SK-N-SH (cell line): ENCODE results near the gene HEMK1. TPM values are rescaled to one million over a fixed set of nuclear protein-coding genes. Genes with fewer than 3 reads are reported as not detected.

Experiments
- CTCF ChIA-PET: fragments of 300-600, 350-600 bp; formaldehyde crosslinking; extraction: SDS; loops from one replicate; lab custom pipeline; 2021; lab: Yijun Ruan, JAX
- POLR2A ChIA-PET: fragments of 350-600 bp; sonication (Branson Sonifier 250); formaldehyde crosslinking; extraction: SDS; loops from one replicate; lab custom pipeline; 2020; ENCODE audit warnings: antibody characterized with exemption, inconsistent platforms; lab: Yijun Ruan, JAX
- DNase-seq: peaks from one replicate; pipeline ENCODE4 v3.0.0; 2012
- H2AFZ ChIP-seq: fragments of 200-600 bp; sonication (generic); 2 replicates; pipeline ENCODE4 v1.8.1; 2016; ENCODE audit warnings: antibody characterized with exemption, mild to moderate bottlenecking, low read depth
- H3F3A ChIP-seq: fragments of 200-600 bp; sonication (generic); replicated peaks from 2 replicates; pipeline ENCODE3; 2016; ENCODE audit warnings: antibody characterized with exemption, mild to moderate bottlenecking; ENCODE audit not compliant: insufficient read depth
- H3K27ac ChIP-seq, 2 experiments: fragments of 200-500 bp in 1 of 2; fragments of 200-600 bp in 1 of 2; sonication (Bioruptor generic) in 1 of 2; sonication (generic), shearing (Covaris generic) in 1 of 2; 2 replicates each; pipeline versions ENCODE4 v1.5.1 to v1.6.1; 2014 to 2016; ENCODE audit warnings: low read depth in 2 of 2, inconsistent platforms in 1 of 2, low read length in 1 of 2, mild to moderate bottlenecking in 1 of 2, mixed read lengths in 1 of 2
- H3K27me3 ChIP-seq: fragments of 200-600 bp; sonication (generic), shearing (Covaris generic); 2 replicates; pipeline ENCODE4 v1.6.1; 2016; ENCODE audit warnings: mixed run types; ENCODE audit not compliant: insufficient read depth
- H3K36me3 ChIP-seq, 2 experiments: fragments of 200-500 bp in 1 of 2; fragments of 200-600 bp in 1 of 2; sonication (Bioruptor generic) in 1 of 2; sonication (generic) in 1 of 2; replicated peaks in 1 of 2; 2 replicates each; pipeline versions ENCODE3 to v1.5.1; 2014 to 2016; ENCODE audit warnings: low read length in 1 of 2, mild to moderate bottlenecking in 1 of 2; ENCODE audit not compliant: insufficient read depth in 2 of 2, control insufficient read depth in 1 of 2
- H3K4me1 ChIP-seq, 2 experiments: fragments of 200-500 bp in 1 of 2; fragments of 200-600 bp in 1 of 2; sonication (Bioruptor generic) in 1 of 2; sonication (generic), shearing (Covaris generic) in 1 of 2; 2 replicates each; pipeline versions ENCODE4 v1.5.1 to v1.6.1; 2014 to 2016; ENCODE audit warnings: low read depth in 1 of 2, low read length in 1 of 2, mixed run types in 1 of 2; ENCODE audit not compliant: insufficient read depth in 2 of 2, control insufficient read depth in 1 of 2
- H3K4me2 ChIP-seq: fragments of 200-600 bp; sonication (generic), shearing (Covaris generic); 2 replicates; pipeline ENCODE4 v1.6.1; 2017; ENCODE audit warnings: mixed run types
- H3K4me3 ChIP-seq, 2 experiments: fragments of 200-500 bp in 1 of 2; fragments of 200-600 bp in 1 of 2; sonication (Bioruptor generic) in 1 of 2; sonication (generic), shearing (Covaris generic) in 1 of 2; 2 replicates each; pipeline versions ENCODE4 v1.5.1 to v1.8.1; 2014 to 2016; ENCODE audit warnings: low read depth in 2 of 2, inconsistent platforms in 1 of 2, low read length in 1 of 2, mild to moderate bottlenecking in 1 of 2, mixed read lengths in 1 of 2, moderate library complexity in 1 of 2
- H3K79me2 ChIP-seq: fragments of 200-600 bp; sonication (generic); 2 replicates; pipeline ENCODE4 v1.8.1; 2017; ENCODE audit warnings: mild to moderate bottlenecking; ENCODE audit not compliant: insufficient read depth
- H3K9ac ChIP-seq: fragments of 200-600 bp; sonication (generic); 2 replicates; pipeline ENCODE4 v1.6.1; 2017; ENCODE audit warnings: mixed run types
- H3K9me2 ChIP-seq: fragments of 200-600 bp; sonication (generic); 2 replicates; pipeline ENCODE4 v1.6.1; 2017; ENCODE audit warnings: mixed run types
- H3K9me3 ChIP-seq: fragments of 200-600 bp; sonication (generic); 2 replicates; pipeline ENCODE4 v1.6.1; 2017; ENCODE audit warnings: mixed run types, mild to moderate bottlenecking, moderate library complexity
- H4K20me1 ChIP-seq: fragments of 200-600 bp; sonication (generic); 2 replicates; pipeline ENCODE4 v1.6.1; 2017; ENCODE audit warnings: mild to moderate bottlenecking, mixed run types; ENCODE audit not compliant: insufficient read depth
- EP300 ChIP-seq, 2 experiments: IDR thresholded peaks; 2 replicates each; pipeline versions ENCODE4 v1.4.0 to v1.6.1; 2012; ENCODE audit warnings: borderline replicate concordance in 1 of 2, low read depth in 1 of 2, low read length in 1 of 2
- EZH2phosphoT487 ChIP-seq: fragments of 200-600 bp; sonication (generic); IDR thresholded peaks from 2 replicates; pipeline ENCODE4 v1.6.1; 2017; ENCODE audit warnings: low read depth, mixed run types, mild to moderate bottlenecking, antibody characterized with exemption, moderate library complexity, borderline replicate concordance
- FOXM1 ChIP-seq: IDR thresholded peaks from 2 replicates; pipeline ENCODE4 v1.4.0; 2012; ENCODE audit warnings: low read depth, mild to moderate bottlenecking
- GATA2 ChIP-seq: sonication (generic); formaldehyde crosslinking; IDR thresholded peaks from 2 replicates; pipeline ENCODE4 v1.5.0; 2020; ENCODE audit warnings: mild to moderate bottlenecking, missing genetic modification reagents
- IRF3 ChIP-seq: fragments of 150-350 bp; IDR thresholded peaks from 2 replicates; pipeline ENCODE4 v1.6.1; 2016; ENCODE audit warnings: mild to moderate bottlenecking, low read depth, low read length
- JUND ChIP-seq: IDR thresholded peaks from 2 replicates; pipeline ENCODE4 v1.4.0; 2012
- MXI1 ChIP-seq: IDR thresholded peaks from 2 replicates; pipeline ENCODE4 v1.6.1; 2012; ENCODE audit warnings: mild to moderate bottlenecking, low read depth, low read length, improper control_type of control experiment
- POLR2AphosphoS5 ChIP-seq: IDR thresholded peaks from 2 replicates; pipeline ENCODE4 v1.6.1; 2012; ENCODE audit warnings: low read depth, low read length
- RCOR1 ChIP-seq: fragments of 150-350 bp; IDR thresholded peaks from 2 replicates; pipeline ENCODE4 v1.6.1; 2017; ENCODE audit warnings: antibody characterized with exemption, low read length
- RFX5 ChIP-seq: IDR thresholded peaks from 2 replicates; pipeline ENCODE4 v1.6.1; 2012; ENCODE audit warnings: mild to moderate bottlenecking, improper control_type of control experiment, low read length
- RXRA ChIP-seq: IDR thresholded peaks from 2 replicates; pipeline ENCODE4 v1.4.0; 2012; ENCODE audit warnings: low read depth, mild to moderate bottlenecking, borderline replicate concordance
- SMC3 ChIP-seq: IDR thresholded peaks from 2 replicates; pipeline ENCODE4 v1.6.1; 2012; ENCODE audit warnings: low read depth, low read length, improper control_type of control experiment
- TCF12 ChIP-seq: IDR thresholded peaks from 2 replicates; pipeline ENCODE4 v1.4.0; 2012
- YY1 ChIP-seq: IDR thresholded peaks from 2 replicates; pipeline ENCODE4 v1.4.0; 2012; ENCODE audit warnings: low read depth, mild to moderate bottlenecking
- WGBS: methylation state at CpG from one replicate; pipeline ENCODE4 v1.1.6; 2017; ENCODE audit warnings: low lambda C conversion rate; 5-methylcytosine and 5-hydroxymethylcytosine counted together
- polyA plus RNA-seq, 3 experiments: library from polyadenylated mRNA; depleted of rRNA; stranded (reverse); fragments of >200 nt; gene quantifications; 2 replicates each; pipeline ENCODE4 v1.2.3, GENCODE V29; 2012
- TF ChIP-seq, protein P1 (sequence below): IDR thresholded peaks from 2 replicates; pipeline ENCODE4 v1.6.1; 2012; ENCODE audit warnings: mild to moderate bottlenecking, low read depth, low read length, moderate library complexity
- TF ChIP-seq, protein P2 (sequence below): IDR thresholded peaks from 2 replicates; pipeline ENCODE4 v1.4.0; 2012; ENCODE audit warnings: low read depth, borderline replicate concordance
- TF ChIP-seq, protein P3 (sequence below): fragments of 150-350 bp; IDR thresholded peaks from 2 replicates; pipeline ENCODE4 v1.6.1; 2017; ENCODE audit warnings: antibody characterized with exemption, low read length, low read depth, borderline replicate concordance

Gene HEMK1
- polyA plus RNA-seq, 1 of the 3 experiments (the other 2 are of a cell fraction): 15.4 TPM

DNA sequence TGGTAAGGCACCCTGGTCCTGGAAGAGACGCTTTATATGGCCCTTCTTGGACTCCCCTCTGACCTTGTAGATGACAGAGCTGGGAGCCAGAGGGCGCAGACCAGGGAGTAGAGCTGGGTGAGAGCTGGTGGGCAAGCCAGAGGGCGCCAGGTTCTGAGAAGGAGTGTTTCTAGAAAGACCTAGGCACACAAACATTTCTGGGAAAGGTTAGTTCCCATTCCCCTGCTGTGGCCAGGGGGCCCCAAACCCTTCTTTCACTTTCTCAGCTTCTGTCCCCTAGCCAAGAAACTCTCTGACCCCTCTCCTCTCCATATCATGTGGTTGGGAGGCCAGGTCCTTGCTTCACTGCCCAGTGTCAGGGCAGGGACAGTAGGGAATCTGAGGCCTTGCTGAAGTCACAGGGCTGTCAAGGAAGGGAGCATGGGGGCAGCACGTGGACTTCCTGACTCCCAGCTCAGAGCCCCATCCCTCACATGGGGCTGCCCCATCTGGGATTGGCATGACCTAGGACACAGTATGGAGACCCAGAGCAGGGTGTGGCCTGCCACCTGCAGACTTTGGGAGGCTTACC is 3.6 kb downstream of the HEMK1 start (continued):
- no peak for TF ChIP-seq EZH2phosphoT487

DNA sequence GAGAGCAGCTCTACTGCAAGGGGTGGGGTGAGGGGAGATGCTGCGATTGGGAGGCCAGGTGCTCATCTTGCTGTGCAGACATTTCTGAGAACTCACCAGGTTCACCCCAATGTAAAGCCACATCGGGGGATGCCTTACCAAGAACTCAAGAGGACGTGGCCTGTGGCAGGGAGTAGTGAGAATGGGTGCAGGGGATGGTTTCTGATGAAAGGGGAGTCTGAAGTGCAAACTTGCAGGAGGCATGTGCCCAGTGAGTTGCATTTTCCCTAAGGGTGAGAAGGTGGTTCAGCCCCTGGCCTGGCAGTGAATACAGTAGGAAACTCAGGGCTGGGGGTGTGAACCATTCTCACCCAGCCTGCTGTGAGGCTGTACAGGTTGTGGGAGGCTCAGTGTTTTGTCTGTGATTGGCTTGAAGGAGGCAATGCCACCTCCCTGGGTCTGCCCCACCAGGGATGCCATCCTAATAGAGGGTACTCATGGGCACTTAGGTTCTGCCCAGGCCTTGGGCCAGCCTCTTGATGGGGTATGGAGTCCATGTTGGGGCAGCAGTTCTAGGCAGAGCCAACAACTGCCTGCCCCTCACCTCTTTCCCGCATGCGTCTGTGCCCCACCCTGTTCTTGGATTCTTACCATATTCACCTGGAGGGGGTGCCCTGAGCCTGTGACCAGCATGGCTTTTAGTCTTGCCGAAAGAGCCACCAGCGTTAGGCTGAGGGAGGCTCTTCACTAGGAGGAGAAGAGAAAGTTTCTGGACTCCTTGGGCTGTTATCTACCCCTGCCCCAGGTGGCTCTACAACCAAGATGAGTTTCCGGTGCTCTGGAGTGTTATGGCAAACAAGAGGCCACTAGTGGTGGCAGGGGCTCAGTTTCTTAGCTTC is 4.5 kb downstream of the HEMK1 start:
- CTCF ChIA-PET: interaction anchor here (1.3 to 31.2 kb wide), 5 partner anchors 12 to 301 kb away, joined by 3 to 648 read pairs (median 12); partner anchors contain the start of genes CISH and MAPKAPK3
- TF ChIP-seq, protein P1, sequence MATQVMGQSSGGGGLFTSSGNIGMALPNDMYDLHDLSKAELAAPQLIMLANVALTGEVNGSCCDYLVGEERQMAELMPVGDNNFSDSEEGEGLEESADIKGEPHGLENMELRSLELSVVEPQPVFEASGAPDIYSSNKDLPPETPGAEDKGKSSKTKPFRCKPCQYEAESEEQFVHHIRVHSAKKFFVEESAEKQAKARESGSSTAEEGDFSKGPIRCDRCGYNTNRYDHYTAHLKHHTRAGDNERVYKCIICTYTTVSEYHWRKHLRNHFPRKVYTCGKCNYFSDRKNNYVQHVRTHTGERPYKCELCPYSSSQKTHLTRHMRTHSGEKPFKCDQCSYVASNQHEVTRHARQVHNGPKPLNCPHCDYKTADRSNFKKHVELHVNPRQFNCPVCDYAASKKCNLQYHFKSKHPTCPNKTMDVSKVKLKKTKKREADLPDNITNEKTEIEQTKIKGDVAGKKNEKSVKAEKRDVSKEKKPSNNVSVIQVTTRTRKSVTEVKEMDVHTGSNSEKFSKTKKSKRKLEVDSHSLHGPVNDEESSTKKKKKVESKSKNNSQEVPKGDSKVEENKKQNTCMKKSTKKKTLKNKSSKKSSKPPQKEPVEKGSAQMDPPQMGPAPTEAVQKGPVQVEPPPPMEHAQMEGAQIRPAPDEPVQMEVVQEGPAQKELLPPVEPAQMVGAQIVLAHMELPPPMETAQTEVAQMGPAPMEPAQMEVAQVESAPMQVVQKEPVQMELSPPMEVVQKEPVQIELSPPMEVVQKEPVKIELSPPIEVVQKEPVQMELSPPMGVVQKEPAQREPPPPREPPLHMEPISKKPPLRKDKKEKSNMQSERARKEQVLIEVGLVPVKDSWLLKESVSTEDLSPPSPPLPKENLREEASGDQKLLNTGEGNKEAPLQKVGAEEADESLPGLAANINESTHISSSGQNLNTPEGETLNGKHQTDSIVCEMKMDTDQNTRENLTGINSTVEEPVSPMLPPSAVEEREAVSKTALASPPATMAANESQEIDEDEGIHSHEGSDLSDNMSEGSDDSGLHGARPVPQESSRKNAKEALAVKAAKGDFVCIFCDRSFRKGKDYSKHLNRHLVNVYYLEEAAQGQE: no peak
- TF ChIP-seq JUND: no peak
- TF ChIP-seq FOXM1: no peak
- no peak for TF ChIP-seq IRF3
- no peak for TF ChIP-seq RCOR1
- TF ChIP-seq, protein P2, sequence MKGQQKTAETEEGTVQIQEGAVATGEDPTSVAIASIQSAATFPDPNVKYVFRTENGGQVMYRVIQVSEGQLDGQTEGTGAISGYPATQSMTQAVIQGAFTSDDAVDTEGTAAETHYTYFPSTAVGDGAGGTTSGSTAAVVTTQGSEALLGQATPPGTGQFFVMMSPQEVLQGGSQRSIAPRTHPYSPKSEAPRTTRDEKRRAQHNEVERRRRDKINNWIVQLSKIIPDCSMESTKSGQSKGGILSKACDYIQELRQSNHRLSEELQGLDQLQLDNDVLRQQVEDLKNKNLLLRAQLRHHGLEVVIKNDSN: no peak
- no peak for TF ChIP-seq RXRA
- no peak for TF ChIP-seq GATA2 (CRISPR knock-in tag)
- no peak for TF ChIP-seq POLR2AphosphoS5
- TF ChIP-seq YY1: no peak
- TF ChIP-seq, protein P3, sequence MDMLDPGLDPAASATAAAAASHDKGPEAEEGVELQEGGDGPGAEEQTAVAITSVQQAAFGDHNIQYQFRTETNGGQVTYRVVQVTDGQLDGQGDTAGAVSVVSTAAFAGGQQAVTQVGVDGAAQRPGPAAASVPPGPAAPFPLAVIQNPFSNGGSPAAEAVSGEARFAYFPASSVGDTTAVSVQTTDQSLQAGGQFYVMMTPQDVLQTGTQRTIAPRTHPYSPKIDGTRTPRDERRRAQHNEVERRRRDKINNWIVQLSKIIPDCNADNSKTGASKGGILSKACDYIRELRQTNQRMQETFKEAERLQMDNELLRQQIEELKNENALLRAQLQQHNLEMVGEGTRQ: no peak
- TF ChIP-seq RFX5: no peak
- no peak for TF ChIP-seq TCF12
- no peak for TF ChIP-seq MXI1
- TF ChIP-seq SMC3: no peak
- TF ChIP-seq EP300 (IDR thresholded peaks at IDR 0.05; ENCODE audit: borderline replicate concordance in 1 of 2, low read depth in 1 of 2, low read length in 1 of 2): no peak
- TF ChIP-seq, all 33 proteins: peak for 0
- H3K9ac ChIP-seq: no peak overlapping the region
- peaks cover 0 to 8% of the 10 kb centered on the region in 2 experiments; a peak in 1 of 4 replicates for H3K4me1 ChIP-seq
- no peak overlapping the region for H2AFZ ChIP-seq
- H3K27me3 ChIP-seq: no peaks in the 10 kb centered on the region
- H3K9me3 ChIP-seq: no peaks in the 10 kb centered on the region
- peaks cover 9% of the 10 kb centered on the region for H3K79me2 ChIP-seq
- no peak for DNase-seq
- no peaks in the 10 kb centered on the region for H4K20me1 ChIP-seq
- no peak overlapping the region for H3K4me3 ChIP-seq
- no peaks in the 10 kb centered on the region for H3F3A ChIP-seq
- no peaks in the 10 kb centered on the region for H3K9me2 ChIP-seq
- H3K36me3 ChIP-seq: peaks cover 8 to 25% of the 10 kb centered on the region in 2 experiments
- H3K4me2 ChIP-seq: no peak overlapping the region
- POLR2A ChIA-PET: no interaction called here
- H3K27ac ChIP-seq: no peak overlapping the region
- WGBS: 90% methylated on average over 5 of the region's 8 CpGs
